Heart right ventricle (tissue), 16 donors: ENCODE measurements around the gene RHOF. TPM values are rescaled to one million over a fixed set of nuclear protein-coding genes. Genes with fewer than 3 reads are reported as not detected.

Source experiments
- ATAC-seq, 8 donors: fragments of 200-7000 bp; cut with Tn5 transposase; one replicate each; pipeline ENCODE4 v1.9.1; 2020; ENCODE audit warnings: mild to moderate bottlenecking in 8 of 8, moderate library complexity in 8 of 8, moderate number of reproducible peaks in 1 of 8
- DNase-seq, 2 donors: peaks; one replicate each; pipeline ENCODE4 v3.0.0-alpha.2; 2020
- H3K27ac ChIP-seq, 10 donors: fragments of 200-600 bp; sonication (generic) in 2 of 10; one replicate each; pipeline versions ENCODE4 v1.5.0 to v1.8.0; 2020 to 2022; ENCODE audit warnings: mild to moderate bottlenecking in 3 of 10
- H3K27me3 ChIP-seq, 7 donors: fragments of 200-600 bp; one replicate each; pipeline ENCODE4 v1.8.0; 2021 to 2022; ENCODE audit warnings: mild to moderate bottlenecking in 2 of 7
- H3K36me3 ChIP-seq, 9 donors: fragments of 200-600 bp; sonication (generic) in 1 of 9; one replicate each; pipeline versions ENCODE4 v1.5.0 to v1.8.0; 2020 to 2022; ENCODE audit warnings: mild to moderate bottlenecking in 2 of 9
- H3K4me1 ChIP-seq, 9 donors: fragments of 200-600 bp; sonication (generic) in 1 of 9; one replicate each; pipeline versions ENCODE4 v1.5.0 to v1.8.0; 2020 to 2022; ENCODE audit warnings: mild to moderate bottlenecking in 4 of 9
- H3K4me3 ChIP-seq, 10 donors: fragments of 200-600 bp; sonication (generic) in 2 of 10; one replicate each; pipeline versions ENCODE4 v1.5.0 to v1.8.0; 2020 to 2022; ENCODE audit warnings: mild to moderate bottlenecking in 7 of 10, moderate library complexity in 2 of 10
- H3K9me3 ChIP-seq, 11 donors: fragments of 200-600 bp in 10 of 11; sonication (generic) in 2 of 11; one replicate each; pipeline versions ENCODE4 v1.5.0 to v1.8.0; 2013 to 2022; ENCODE audit warnings: mild to moderate bottlenecking in 2 of 11, control low read depth in 1 of 11, moderate library complexity in 1 of 11
- CTCF ChIP-seq, 9 donors: fragments of 200-600 bp; sonication (generic) in 2 of 9; IDR thresholded peaks; one replicate each; pipeline versions ENCODE4 v1.5.0 to v1.8.0; 2021 to 2022; ENCODE audit warnings: antibody characterized with exemption in 9 of 9, mild to moderate bottlenecking in 5 of 9, moderate library complexity in 1 of 9
- WGBS, 2 donors: extraction: QIAGEN DNeasy Blood & Tissue Kit; methylation state at CpG; one replicate each; pipeline ENCODE4 v1.1.7; 2013; ENCODE audit warnings: inconsistent platforms in 1 of 2; 5-methylcytosine and 5-hydroxymethylcytosine counted together
- intact Hi-C, 10 donors: fragments of 100-400 bp; cut with DNase I; formaldehyde crosslinking; loops; one replicate each; pipeline versions ENCODE4 v1.11.1 to v1.14.2; 2022
- polyA plus RNA-seq, 2 donors: library from polyadenylated mRNA; stranded (reverse); fragments of 200-250 nt; gene quantifications; one replicate each; pipeline ENCODE4 v1.2.3, GENCODE V29; 2013
- total RNA-seq, 10 donors: library from RNA; stranded (reverse); fragmentation: NEBNext Ultra II Directional in 3 of 10; extraction: Animal tissue kit (Norgen Biotek cat#: 25700) in 3 of 10; gene quantifications; one replicate each; pipeline versions ENCODE4 v1.2.1 to v1.2.4, GENCODE V29; 2021 to 2023
- donor health status: Arrhythmogenic right ventricular cardiomyopathy.
- donor health status: ischemic (EF 13 %, LVEDD 7.1; RV severe dilation, severe dysfunction).
- donor health status: healthy with polysubstance abuse.
- donor health status: DM: no; HTN: yes; CAD: no.
- donor health status: DM: no; HTN: no; CAD: no.
- donor health status: ischemic (EF 25% LVEDD 6.9; RV normal size, moderate dysfunction).
- donor health status: ischemic (EF 25% LVEDD 5.7; RV mildly dilated, moderate dysfunction).
- donor health status: healthy.
- donor health status: DM: yes; HTN: yes; CAD: no.
- donor health status: Ischemic cardiomyopathy.
- donor health status: ischemic (EF 35%, LVEDD 5.7; RV mildly dilated, moderate dysfunction).
- donor health status: nonischemic (EF 11% LVEDD 7.7; RV severe dilation, severe dysfunction).
- donor health status: DM: yes; HTN: yes; CAD: no.
- donor health status: PGD.
- donor health status: ischemic (EF 29% LVEDD 5.4; RV normal size, mild dysfunction).
- donor health status: nonischemic (EF 23%, LVEDD 6.1; RV moderate dilation, normal function).

RHOF gene
- total and polyA plus RNA-seq, 12 donors: 16.5 to 45.6 (median 24.7) TPM

- Histone ChIP-seq H3K36me3 (peaks cover 17 to 97% (median 74%) of the 10 kb centered on the region in 9 donors), H3K4me3 (no peak overlapping the region), H3K27ac (no peak overlapping the region), H3K4me1 (peaks cover 0 to 14% (median 12%) of the 10 kb centered on the region in 9 donors), H3K27me3 (no peaks in the 10 kb centered on the region), H3K9me3 (no peaks in the 10 kb centered on the region)
- 90 to 91% methylated on average over 18 of the region's 18 CpGs for WGBS, 2 donors
- intact Hi-C loops: loop anchor here in 1 of 10 donors (10.0 kb wide), 1 partner anchor 77 kb away; no protein-coding TSS in a partner anchor
- no peak for DNase-seq
- no peak for ATAC-seq
- no peak for TF ChIP-seq CTCF (IDR thresholded peaks at IDR 0.05)
Measured at GRCh38 chr12:121817648-121818043, 24.2 kb upstream of the RHOF start.

DNA sequence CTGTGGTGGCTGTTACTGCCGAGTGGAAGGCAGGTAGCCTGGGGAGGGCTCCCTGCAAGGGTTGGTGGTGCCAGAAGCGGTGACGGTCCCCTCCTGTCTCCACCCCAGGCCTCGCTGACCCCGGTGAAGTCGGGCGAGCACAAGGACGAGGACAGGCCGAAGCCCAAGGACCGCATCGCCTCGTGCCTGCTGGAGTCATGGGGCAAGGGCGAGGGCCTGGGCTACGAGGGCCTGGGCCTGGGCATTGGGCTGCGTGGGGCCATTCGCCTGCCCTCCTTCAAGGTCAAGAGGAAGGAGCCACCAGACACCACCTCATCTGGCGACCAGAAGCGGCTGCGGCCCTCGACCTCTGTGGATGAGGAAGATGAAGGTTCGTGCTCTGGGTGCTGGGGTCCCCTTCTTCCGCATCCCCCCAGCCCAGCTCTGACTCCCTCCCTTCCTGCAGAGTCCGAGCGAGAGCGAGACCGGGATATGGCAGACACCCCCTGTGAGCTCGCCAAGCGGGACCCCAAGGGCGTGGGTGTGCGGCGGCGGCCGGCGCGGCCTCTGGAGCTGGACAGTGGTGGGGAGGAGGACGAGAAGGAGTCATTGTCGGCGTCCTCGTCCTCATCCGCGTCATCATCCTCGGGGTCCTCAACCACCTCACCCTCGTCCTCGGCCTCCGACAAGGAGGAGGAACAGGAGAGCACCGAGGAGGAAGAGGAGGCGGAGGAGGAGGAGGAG is 23.6 kb upstream of the RHOF start:
- H3K4me1 ChIP-seq: peaks cover 0 to 19% (median 18%) of the 10 kb centered on the region in 9 donors
- no peaks in the 10 kb centered on the region for H3K27me3 ChIP-seq
- 94% methylated on average over 45 to 47 of the region's 47 CpGs for WGBS, 2 donors
- intact Hi-C loops: loop anchor here in 1 of 10 donors (10.0 kb wide), 1 partner anchor 78 kb away; no protein-coding TSS in a partner anchor
- H3K36me3 ChIP-seq: peaks cover 17 to 93% (median 68%) of the 10 kb centered on the region in 9 donors
- H3K9me3 ChIP-seq: no peaks in the 10 kb centered on the region
- DNase-seq: no peak
- no peak overlapping the region for H3K4me3 ChIP-seq
- H3K27ac ChIP-seq: no peak overlapping the region
- no peak for ATAC-seq
- TF ChIP-seq CTCF (IDR thresholded peaks at IDR 0.05): no peak

GRCh38 chr12:121815263-121815662 is 21.8 kb upstream of the RHOF start:
- Histone ChIP-seq H3K27me3 (no peaks in the 10 kb centered on the region), H3K36me3 (peaks cover 16 to 87% (median 57%) of the 10 kb centered on the region in 9 donors), H3K4me3 (no peak overlapping the region), H3K9me3 (no peaks in the 10 kb centered on the region), H3K4me1 (peaks cover 14 to 38% (median 36%) of the 10 kb centered on the region in 9 donors), H3K27ac (no peak overlapping the region)
- no peak for DNase-seq
- no peak for TF ChIP-seq CTCF (IDR thresholded peaks at IDR 0.05)
- 91 to 93% methylated on average over 8 of the region's 8 CpGs for WGBS, 2 donors
- ATAC-seq: no peak
- intact Hi-C loops: loop anchor here in 1 of 10 donors (10.0 kb wide), 1 partner anchor 80 kb away; no protein-coding TSS in a partner anchor

GRCh38 chr12:121814429-121815119 is 21.1 kb upstream of the RHOF start:
- intact Hi-C loops: loop anchor here in 5 of 10 donors (5.0 to 10.0 kb wide), 4 partner anchors 37 to 117 kb away; partner anchors contain the start of gene PSMD9 (in 1 of the 5)
- no peak for TF ChIP-seq CTCF (IDR thresholded peaks at IDR 0.05)

More at GRCh38 chr12:121814429-121815119, 21.1 kb upstream of the RHOF start:
- DNase-seq: no peak
- Histone ChIP-seq H3K4me3 (no peak overlapping the region), H3K4me1 (peaks cover 14 to 44% (median 38%) of the 10 kb centered on the region in 9 donors), H3K27me3 (no peaks in the 10 kb centered on the region), H3K9me3 (no peaks in the 10 kb centered on the region), H3K36me3 (peaks cover 10 to 87% (median 55%) of the 10 kb centered on the region in 9 donors), H3K27ac (no peak overlapping the region)
- 92 to 94% methylated on average over 31 of the region's 31 CpGs for WGBS, 2 donors
- no peak for ATAC-seq
